Thoracic aorta (tissue), 2 donors: Measurements from ENCODE around the gene ELF1. TPM values are rescaled to one million over a fixed set of nuclear protein-coding genes. Genes with fewer than 3 reads are reported as not detected.

ENCODE experiments used
- ATAC-seq: fragments of 150-250 bp; one replicate; pipeline ENCODE4 v1.8.0; 2017; ENCODE audit warnings: low read depth; ENCODE audit not compliant: insufficient number of reproducible peaks, low FRiP score
- DNase-seq: peaks from one replicate; pipeline ENCODE4 v3.0.0-alpha.2; 2020; ENCODE audit warnings: low spot score
- H3K27ac ChIP-seq, 2 donors: fragments of 200-600 bp; sonication (generic); 1 replicate in 1 of 2; 2 replicates in 1 of 2; pipeline ENCODE4 v1.5.1; 2016; ENCODE audit warnings: mild to moderate bottlenecking in 2 of 2, moderate library complexity in 2 of 2
- H3K27me3 ChIP-seq: fragments of 200-600 bp; sonication (generic); replicated peaks from 2 replicates; pipeline ENCODE4 v1.6.0; 2016; ENCODE audit warnings: mild to moderate bottlenecking; ENCODE audit not compliant: insufficient read depth
- H3K36me3 ChIP-seq: fragments of 200-600 bp; sonication (generic); one replicate; pipeline ENCODE4 v1.5.1; 2016
- H3K4me1 ChIP-seq, 2 donors: fragments of 200-600 bp; sonication (generic); 1 replicate in 1 of 2; 2 replicates in 1 of 2; pipeline versions ENCODE4 v1.5.1 to v1.6.0; 2016; ENCODE audit warnings: low read depth in 2 of 2, mild to moderate bottlenecking in 1 of 2; ENCODE audit not compliant: control insufficient read depth in 1 of 2
- H3K4me3 ChIP-seq: fragments of 200-600 bp; sonication (generic); 2 replicates; pipeline ENCODE4 v1.5.1; 2016; ENCODE audit warnings: mild to moderate bottlenecking
- H3K9me3 ChIP-seq: fragments of 200-600 bp; sonication (generic); 2 replicates; pipeline ENCODE4 v1.5.1; 2016
- total RNA-seq, 2 donors: library from RNA; depleted of rRNA; stranded (reverse); fragments of >200 nt; gene quantifications; one replicate each; pipeline versions ENCODE4 v1.1.0 to v1.2.3, GENCODE V29; 2016
- TF ChIP-seq, protein P1 (sequence below): fragments of 200-600 bp; sonication (generic); IDR thresholded peaks from one replicate; pipeline ENCODE4 v1.5.1; 2019; ENCODE audit warnings: antibody characterized with exemption

Gene ELF1
- total RNA-seq, 2 donors from 2014 or later: 54.7 to 99.9 TPM

DNA sequence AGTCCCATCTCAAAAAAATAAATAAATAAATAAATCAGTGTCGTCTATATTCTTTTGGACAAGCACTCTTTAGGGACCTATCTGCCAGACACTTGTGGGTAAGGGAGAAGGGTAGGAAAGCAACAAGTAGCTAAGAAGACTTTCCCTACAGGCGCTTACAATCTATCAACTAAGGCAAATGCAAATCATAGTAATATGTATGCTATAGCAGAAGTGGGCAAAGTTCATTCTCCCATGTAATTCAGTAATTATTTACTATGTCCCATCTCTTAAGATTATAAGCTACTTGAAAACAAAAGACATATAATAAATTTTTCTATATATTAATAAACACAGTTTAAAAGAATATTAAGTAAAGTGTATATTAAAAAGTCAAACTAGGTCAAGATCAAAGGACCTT, 16.5 kb downstream of the ELF1 start:
- Histone ChIP-seq H3K9me3 (no peaks in the 10 kb centered on the region), H3K27ac (no peak overlapping the region), H3K36me3 (no peaks in the 10 kb centered on the region), H3K4me1 (peaks cover 18 to 37% of the 10 kb centered on the region in 2 donors), H3K27me3 (no peaks in the 10 kb centered on the region), H3K4me3 (no peak overlapping the region)
- no peak for DNase-seq
- no peak for ATAC-seq
- TF ChIP-seq, protein P1, sequence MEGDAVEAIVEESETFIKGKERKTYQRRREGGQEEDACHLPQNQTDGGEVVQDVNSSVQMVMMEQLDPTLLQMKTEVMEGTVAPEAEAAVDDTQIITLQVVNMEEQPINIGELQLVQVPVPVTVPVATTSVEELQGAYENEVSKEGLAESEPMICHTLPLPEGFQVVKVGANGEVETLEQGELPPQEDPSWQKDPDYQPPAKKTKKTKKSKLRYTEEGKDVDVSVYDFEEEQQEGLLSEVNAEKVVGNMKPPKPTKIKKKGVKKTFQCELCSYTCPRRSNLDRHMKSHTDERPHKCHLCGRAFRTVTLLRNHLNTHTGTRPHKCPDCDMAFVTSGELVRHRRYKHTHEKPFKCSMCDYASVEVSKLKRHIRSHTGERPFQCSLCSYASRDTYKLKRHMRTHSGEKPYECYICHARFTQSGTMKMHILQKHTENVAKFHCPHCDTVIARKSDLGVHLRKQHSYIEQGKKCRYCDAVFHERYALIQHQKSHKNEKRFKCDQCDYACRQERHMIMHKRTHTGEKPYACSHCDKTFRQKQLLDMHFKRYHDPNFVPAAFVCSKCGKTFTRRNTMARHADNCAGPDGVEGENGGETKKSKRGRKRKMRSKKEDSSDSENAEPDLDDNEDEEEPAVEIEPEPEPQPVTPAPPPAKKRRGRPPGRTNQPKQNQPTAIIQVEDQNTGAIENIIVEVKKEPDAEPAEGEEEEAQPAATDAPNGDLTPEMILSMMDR: no peak

DNA sequence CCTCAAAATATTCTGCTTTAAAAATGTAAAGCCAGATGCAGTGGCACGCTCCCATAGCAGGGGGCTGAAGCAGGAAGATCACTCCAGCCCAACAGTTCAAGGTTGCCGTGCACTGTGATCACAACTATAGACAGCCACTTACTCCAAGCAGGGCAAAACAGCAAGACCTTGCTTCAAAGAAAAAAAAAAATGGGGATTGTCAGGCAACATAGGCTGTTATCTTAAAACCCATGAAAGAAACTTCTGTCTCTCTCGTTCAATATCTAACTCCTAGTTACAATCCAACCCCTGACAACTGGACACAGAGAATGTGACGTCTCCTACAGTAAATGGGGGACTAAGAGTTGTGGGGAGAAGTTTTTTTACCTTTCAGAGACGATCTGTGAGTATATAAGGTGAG, 17.4 kb downstream of the ELF1 start:
- no peak for ATAC-seq
- Histone ChIP-seq H3K27me3 (no peaks in the 10 kb centered on the region), H3K9me3 (no peaks in the 10 kb centered on the region), H3K4me3 (no peak overlapping the region), H3K4me1 (peaks cover 12 to 30% of the 10 kb centered on the region in 2 donors), H3K36me3 (no peaks in the 10 kb centered on the region), H3K27ac (no peak overlapping the region)
- TF ChIP-seq, protein P1: no peak
- no peak for DNase-seq

DNA sequence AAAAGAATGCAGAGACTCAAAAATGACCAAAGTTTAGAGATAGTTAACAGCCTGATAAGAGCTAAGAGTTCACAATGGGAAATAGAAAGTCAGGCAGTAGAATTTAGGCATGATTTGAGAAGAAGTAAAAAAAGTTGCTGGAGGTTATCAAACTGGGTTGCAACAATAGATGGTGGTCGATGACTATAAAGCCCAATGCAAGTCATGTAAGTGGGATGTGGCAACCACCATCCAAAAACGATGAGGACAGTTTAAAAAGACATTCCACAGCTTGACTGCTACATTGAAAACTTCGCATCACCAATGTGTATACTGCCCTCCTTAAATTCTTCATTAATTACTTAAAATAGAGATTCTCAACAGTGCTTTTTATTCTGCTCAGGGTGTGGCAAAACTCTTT, 19.7 kb downstream of the ELF1 start:
- Histone ChIP-seq H3K27me3 (no peaks in the 10 kb centered on the region), H3K4me3 (no peak overlapping the region), H3K36me3 (no peaks in the 10 kb centered on the region), H3K9me3 (no peaks in the 10 kb centered on the region), H3K4me1 (peaks cover 12 to 26% of the 10 kb centered on the region in 2 donors), H3K27ac (no peak overlapping the region)
- TF ChIP-seq, protein P1: no peak
- DNase-seq: no peak
- no peak for ATAC-seq

GRCh38 chr13:40996426-40997092, 22.6 kb downstream of the ELF1 start:
- no peaks in the 10 kb centered on the region for H3K27me3 ChIP-seq
- DNase-seq: no peak
- H3K27ac ChIP-seq: no peak overlapping the region
- ATAC-seq: no peak
- H3K36me3 ChIP-seq: no peaks in the 10 kb centered on the region
- H3K4me3 ChIP-seq: no peak overlapping the region
- H3K4me1 ChIP-seq: peaks cover 20 to 32% of the 10 kb centered on the region in 2 donors
- H3K9me3 ChIP-seq: no peaks in the 10 kb centered on the region
- TF ChIP-seq, protein P1: no peak

GRCh38 chr13:40995997-40996396, 23.1 kb downstream of the ELF1 start:
- no peaks in the 10 kb centered on the region for H3K9me3 ChIP-seq
- TF ChIP-seq, protein P1: no peak
- no peak for ATAC-seq
- H3K27ac ChIP-seq: no peak overlapping the region
- no peaks in the 10 kb centered on the region for H3K36me3 ChIP-seq
- H3K27me3 ChIP-seq: no peaks in the 10 kb centered on the region
- no peak overlapping the region for H3K4me3 ChIP-seq
- peaks cover 18 to 32% of the 10 kb centered on the region in 2 donors for H3K4me1 ChIP-seq
- no peak for DNase-seq
